Stimulated activated CD8-positive, alpha-beta memory T cell treated with anti-CD3 and anti-CD28 coated beads, Interleukin-7, amount 100 ng/mL, for 24 hours (primary cell): Measurements from ENCODE around the gene URM1.
"Not testable (repeated sequence)": the region's sequence is repeated elsewhere in the genome, so short reads cannot be mapped to it uniquely, and the experiment has no call there.

Experiments used
- DNase-seq: peaks from one replicate; pipeline ENCODE4 v3.0.0-alpha.2; 2020; ENCODE audit warnings: low read depth

Gene URM1

DNA sequence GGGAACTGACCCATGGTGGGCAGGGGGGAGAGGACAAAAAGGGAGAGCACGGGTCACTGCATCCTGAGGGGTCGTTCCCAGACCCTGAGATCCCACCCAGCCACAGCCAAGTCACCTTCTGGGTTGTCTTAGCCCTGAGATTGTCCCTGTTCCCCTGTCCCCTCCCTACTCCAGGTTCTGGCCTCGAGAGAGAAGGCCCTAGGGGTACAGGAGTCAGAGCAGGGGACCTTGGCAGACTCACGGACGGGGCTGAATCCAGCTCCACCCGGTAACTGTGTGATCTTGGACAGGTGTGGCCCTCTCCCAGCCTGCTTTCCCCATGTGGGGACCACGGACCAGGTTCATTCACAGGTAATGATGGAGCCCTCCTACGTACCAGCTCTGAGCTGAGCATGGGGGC is 38.3 kb downstream of the URM1 start:
- DNase-seq, result no peak

DNA sequence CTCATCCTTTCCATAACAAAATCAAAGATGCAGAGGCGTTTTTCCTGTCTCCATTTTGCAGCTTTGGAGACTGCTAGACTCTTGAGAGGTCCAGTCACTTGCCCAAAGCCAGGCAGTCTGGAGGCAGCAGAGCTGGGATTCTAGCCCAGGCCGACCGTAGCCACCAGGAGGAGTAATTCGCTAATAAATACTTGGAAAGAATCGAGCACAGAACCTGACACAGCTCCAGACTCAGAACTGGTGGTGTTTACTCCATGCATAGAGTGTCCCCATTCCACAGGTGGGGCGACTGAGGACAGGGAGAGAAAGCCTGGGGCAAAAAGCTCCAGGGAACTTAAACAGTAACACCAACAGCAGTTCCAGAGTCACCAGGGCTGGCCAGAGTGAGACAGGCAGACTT is 38.8 kb downstream of the URM1 start:
- DNase-seq, result no peak

DNA sequence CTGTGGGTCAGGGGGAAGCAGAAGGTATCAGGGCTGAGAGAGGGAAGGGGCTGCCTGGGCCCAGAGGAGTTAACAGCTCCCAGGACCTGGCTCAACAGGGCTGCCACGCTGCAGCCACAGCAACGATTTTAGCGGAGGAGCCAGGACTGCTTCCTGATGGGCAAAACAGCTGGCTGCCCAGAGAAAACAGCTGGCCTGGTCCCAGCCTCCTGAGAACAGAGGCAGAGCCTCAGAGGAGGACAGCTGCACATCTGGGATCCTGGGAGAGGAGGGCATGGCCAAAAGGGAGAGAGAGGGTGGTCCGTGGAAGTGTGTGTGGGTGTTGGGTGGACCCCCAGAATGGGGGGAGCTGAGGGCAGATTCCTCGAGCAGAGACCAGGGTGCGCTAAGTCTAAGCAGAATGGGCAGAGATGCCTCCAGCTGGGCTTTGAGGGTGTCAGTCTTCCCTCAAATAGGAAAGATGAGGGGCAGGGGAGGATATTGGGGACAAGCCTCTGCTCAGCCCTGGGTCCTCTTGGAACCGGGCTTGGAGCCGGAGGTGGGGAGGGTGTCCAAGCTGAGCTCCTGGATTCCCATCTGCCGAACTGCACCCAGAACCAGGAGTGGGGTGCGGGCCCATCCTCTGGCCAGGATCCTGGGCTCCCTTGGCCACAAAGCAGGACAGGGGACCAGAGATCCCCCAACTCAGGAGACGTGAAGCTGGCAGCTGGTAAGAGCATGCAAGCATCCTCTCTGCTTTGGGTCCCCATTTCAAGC is 40.4 kb downstream of the URM1 start:
- no peak for DNase-seq

DNA sequence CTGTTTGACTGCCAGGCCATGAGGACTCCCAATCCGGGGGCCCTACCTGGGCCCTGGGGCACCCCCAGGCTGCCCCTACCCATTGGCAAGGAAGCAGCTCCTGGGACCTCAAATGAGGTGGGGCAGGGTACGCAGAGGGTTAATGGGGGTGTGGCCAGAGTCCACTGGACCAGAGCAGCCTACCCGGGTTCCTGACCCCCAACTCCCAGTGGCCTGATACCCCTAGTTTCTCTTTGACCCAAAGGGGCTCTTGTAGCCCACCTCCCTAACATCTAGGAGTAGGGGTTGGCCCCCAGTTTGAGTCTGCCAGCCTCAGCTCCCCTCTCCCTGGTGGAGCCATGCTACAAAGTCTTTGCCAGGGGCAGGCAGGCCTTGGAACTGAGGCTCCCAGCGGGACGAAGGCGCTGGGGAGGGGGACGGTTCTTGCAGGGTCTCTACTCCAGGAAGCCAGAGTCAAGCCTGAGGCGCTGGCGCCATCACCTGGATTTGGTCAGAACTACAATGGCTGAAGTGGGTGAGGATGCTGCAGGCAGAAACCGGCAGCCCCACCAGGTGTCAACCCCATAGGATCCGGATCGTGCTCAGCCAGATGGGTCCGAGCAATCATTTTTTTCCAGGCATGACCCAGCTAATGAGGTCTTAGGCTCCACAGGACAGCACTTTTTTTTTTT is 41.1 kb downstream of the URM1 start:
- no peak for DNase-seq

DNA sequence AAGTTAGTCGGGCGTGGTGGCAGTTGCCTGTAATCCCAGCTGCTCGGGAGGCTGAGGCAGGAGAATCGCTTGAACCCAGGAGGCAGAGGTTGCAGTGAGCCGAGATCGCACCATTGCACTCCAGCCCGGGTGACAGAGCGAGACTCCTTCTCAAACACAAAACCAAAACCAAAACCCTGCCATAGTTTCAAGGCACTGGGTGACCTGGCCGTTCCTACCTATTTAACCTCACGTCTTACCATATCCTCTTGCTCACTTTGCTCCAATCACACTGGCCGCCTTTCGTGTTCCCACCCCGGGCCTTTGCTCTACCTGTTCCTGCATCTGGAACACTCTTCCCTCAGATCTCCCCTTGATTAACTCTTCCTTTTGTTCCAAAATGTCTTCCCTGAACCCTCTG is 42.6 kb downstream of the URM1 start:
- not testable (repeated sequence) for DNase-seq

DNA sequence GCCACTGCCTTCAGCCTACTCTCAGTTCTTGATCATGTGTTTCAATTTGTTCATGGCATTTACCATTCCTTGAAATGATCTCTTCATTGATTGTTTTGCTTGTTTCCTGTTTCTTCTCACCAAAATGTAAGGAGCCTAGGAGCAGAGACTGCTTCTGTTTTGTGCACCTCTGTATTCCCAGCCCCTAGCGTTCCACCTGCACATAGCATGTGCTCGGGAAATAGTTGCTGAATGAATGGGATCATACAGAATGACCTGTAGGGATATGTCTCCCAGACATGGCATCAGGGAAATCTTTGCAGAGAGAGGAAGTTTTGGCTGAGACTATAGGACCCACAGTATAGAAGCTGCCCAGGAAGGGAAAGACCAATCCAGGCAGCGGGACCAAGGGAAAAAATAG is 43.3 kb downstream of the URM1 start:
- no peak for DNase-seq

DNA sequence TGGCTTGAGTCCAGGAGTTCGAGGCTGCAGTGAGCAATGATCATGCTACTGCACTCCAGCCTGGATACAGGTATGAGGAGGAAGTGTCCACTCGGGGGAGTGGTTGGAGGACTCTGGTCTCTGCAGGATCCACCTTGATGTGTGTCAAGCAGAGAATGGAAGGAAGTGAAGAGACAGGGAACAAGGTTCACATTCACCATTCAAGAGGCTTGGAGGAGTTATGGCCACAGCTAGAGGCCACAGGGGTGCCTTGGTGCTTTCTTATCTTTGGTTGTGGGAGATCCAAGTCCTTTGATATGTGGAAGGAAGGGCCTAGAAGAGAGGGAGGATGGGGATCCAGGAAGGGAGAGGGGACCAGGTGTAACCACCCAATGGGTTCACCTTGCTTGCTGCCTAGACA is 44.1 kb downstream of the URM1 start:
- no peak for DNase-seq

DNA sequence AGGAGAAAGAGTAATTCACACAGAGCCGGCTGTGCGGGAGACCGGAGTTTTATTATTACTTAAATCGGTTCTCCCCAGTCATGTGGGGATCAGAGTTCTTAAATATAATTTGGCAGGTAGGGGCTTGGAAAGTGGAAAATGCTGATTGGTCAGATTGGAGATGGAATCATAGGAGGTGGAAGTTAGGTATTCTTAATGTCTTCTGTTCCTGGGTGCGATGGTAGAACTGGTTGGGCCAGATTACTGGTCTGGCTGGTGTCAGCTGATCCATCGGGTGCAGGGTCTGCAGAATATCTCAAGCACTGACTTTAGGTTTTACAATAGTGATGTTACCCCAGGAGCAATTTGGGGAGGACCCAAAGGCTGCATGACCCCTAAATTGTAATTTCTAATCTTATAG is 44.8 kb downstream of the URM1 start:
- no peak for DNase-seq

DNA sequence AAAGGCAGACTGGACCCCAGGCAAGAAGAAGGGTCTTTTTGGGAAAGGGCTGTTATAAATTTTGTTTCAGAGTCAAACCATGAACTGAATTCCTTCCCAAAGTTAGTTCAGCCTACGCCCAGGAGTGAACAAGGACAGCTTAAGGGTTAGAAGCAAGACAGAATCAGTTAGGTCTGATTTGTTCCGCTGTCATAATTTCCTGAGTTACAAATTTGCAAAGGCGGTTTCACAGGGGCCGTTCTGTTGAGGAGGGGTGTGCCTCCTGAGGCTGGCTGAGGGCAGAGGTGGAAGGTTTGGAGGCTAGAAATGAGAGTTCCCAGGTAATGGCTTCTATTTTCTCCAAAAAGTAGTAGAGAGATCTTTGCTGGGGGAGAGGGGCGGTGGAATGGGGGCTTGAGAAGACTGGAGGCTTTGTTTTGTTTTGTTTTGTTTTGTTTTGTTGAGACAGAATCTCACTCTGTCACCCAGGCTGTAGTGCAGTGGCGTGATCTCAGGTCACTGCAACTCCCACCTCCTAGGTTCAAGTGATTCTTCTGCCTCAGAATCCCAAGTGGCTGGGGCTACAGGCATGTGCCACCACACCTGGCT is 45.4 kb downstream of the URM1 start:
- DNase-seq, result no peak

DNA sequence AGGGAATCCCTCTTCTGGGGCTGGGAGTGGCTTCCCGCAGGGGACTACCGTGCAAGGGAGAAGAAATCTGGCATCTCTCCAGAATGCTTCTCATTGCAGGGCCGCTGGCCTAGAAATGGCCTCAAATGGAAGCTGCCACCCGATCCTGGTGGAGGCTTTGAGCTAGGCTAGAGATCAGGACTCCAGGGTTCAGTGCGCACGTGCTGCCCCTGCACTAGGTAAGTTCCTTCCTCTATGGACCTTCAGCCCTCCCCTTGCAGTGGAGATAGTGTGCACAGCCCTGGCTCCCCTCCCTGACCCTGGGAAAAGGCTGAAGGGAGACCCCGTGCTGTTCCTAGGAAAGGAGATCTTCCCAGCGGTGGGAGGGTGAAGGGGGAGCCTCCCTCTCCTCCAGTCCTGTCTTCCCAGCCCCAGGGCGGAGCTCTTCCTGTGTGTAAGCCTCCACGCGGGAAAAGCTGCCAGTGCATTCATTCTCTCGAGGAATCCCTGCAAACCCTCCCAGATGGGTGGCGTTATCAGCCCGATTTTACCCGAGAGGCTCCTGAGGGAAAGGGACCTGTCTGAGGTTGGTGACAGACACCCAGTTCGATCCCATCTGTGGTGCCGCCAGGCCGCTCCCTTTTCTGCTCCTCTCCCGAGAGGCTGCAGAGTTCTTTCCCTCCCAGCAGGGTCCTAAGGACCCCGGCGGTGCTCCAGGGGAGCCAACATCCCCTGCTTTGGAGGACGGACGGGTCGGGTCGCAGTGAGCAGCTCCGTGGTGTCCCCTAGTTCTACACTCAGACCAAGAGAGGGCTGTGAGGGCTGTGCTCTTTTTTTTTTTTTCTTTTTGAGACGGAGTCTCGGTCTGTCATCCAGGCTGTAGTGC is 48.1 kb downstream of the URM1 start:
- no peak for DNase-seq

DNA sequence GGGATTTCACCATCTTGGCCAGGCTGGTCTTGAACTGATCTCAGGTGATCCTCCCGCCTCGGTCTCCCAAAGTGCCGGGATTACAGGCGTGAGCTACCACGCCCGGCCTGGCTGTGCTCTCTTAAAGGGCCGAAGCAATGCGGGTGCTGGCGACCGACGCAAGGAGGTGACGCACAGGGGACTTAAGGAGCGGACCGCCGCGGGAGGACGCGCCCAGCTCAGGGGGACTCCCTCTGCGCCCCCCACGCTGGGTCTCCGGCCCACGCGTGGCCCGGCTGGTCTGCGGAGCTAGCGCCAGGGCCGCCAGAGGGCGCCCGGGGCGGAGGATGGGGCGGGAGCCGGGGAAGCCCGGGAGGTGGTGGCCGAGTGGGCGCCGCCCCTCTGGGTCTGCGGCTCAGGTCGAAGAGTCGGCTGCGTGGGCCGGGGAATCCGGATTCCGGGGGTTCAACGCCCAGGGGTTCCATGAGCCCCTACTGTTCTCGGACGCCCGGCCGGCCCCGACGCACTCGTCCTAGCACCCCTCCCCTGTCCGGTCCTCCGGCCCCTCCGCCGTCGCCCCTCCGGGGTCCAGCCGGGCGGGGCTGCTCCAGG is 49.0 kb downstream of the URM1 start:
- peak; percentile 31 for DNase-seq

DNA sequence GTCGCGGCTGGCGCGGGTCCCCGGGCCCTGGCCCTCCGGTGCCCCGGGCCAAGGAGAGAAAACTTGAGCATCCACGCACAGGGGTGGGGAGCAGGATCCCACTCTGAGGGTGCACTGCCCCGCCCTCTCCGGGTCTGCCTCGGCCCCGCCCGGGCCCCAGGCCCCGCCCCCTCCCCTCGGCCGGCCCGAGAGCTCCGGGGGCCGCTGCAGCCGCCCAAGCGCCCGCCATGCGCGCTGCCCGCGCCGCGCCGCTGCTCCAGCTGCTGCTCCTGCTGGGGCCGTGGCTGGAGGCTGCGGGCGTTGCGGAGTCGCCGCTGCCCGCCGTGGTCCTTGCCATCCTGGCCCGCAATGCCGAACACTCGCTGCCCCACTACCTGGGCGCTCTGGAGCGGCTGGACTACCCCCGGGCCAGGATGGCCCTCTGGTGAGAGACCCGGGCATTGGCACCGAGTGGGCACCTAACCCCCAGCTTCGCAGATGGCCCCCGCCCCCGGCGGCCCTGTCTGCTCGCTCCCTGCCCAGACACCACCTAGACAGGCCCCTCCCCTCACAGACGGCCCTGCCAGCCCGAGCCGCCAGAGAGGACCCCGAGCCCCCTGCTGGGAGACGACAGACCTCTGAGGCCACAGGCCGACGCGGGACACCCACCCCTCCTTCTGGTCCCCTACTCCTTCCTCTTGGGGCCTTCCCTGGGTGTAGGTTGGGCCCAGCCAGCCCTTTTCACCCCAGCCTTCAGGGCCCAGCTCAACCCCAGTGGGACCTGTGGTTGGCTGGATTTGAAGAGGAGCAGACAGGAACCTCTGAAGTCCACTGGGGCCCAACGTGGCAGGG is 49.7 kb downstream of the URM1 start, which contains the start of gene CERCAM:
Gene CERCAM, plus strand, starts transcription at position 207 of the 831 bp plus-strand sequence. Its CDS starts 21 bp downstream, at position 228.
- peak; percentile 23 for DNase-seq

DNA sequence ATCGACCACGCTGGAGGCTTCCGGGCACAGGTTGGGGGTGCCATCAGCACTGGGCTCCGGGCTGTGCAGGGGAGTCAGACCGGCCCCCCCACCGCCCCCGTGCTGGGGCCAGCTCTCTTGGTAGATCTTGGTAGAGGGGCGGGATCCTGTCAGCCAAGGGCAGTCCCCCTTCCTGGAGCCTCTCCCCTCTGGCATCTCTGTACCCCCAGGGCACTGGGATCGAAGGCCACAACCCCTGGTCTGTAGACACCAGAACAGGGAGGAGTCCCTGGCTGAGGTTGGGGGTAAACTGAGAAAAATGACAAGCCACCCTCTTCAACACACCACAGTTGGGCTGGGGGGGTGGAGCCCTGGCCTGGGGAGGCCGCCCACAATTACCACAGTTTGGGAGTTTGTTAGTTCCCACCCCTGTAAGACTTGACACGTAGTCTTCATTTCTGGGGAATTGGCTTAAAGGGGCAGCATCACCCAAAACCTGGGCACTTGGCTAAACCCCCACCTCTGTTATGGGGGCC is 50.4 kb downstream of the URM1 start:
- DNase-seq, result no peak

DNA sequence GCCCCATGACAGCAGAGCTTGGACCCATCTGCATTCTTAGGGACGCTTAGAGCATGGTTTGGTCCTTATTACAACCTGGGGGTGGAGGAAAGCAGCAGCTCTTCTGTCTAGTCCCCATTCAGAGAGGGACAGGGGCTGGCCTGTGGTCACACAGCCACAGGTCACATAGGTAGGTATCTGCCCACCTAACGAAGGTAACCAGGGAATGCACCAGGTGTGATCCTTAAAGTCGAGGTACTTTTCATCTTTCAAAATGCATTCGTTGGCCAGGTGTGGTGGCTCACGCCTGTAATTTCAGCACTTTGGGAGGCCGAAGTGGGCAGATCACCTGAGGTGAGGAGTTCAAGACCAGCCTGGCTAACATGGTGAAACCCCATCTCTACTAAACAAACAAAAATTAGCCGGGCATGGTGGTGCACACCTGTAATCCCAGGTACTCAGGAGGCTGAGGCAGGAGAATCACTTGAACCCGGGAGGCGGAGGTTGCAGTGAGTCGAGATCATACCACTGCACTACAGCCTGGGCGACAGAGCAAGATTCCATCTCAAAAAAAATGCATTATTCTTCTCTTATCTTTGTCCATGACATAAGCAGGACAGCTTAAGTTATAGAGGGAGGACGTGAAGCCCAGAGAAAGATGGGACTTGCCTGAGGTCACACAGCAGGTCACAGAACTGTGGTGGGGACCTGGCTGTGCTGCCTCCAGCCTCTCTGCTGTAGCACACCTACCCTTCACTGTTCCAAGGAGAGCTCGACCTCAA is 51.0 kb downstream of the URM1 start:
- DNase-seq, result not testable (repeated sequence)

DNA sequence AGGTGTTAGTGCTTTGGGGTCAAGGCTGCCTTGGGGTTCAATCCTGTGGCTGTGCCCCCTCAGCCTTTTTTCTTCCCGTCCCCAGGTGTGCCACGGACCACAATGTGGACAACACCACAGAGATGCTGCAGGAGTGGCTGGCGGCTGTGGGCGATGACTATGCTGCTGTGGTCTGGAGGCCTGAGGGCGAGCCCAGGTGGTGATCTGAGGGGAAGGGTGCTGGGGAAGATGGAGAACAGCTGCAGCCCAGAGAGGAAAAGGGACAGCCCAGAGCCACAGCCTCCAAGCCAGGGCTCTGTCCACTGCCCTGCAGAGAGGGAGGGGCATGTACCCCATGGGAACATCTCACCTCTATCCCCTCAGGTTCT is 51.6 kb downstream of the URM1 start:
- no peak for DNase-seq

DNA sequence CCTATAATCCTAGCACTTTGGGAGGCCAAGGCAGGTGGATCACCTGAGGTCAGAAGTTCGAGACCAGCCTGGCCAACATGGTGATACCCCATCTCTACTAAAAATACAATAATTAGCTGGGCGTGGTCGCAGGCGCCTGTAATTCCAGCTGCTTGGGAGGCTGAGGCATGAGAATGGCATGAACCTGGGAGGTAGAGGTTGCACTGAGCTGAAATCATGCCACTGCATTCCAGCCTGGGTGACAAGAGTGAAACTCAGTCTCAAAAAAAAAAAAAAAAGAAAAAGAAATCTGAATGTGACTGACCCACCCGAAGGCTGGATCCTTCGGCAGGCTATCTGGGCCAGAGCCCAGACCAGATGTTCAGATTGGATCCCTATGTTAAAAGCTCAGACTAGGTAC is 52.2 kb downstream of the URM1 start:
- DNase-seq, result not testable (repeated sequence)

DNA sequence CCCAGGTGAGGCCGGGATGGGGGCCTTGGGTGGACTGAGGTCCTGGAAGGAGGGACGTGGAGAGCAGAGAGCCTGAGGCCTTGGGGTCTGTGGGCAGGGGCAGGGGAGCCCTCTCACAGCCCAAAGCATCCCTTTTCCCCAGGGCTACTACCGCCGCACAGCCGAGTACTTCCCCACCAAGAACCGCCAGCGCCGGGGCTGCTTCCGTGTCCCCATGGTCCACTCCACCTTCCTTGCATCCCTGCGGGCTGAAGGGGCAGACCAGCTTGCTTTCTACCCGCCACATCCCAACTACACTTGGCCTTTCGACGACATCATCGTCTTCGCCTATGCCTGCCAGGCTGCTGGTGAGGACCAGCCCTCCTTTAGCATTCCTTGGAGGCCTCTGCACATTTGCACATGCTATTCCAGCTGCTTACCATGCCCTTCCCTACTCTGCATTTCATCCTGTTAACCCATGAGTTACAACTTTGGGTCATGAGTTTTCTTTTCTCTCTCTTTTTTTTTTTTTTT is 53.1 kb downstream of the URM1 start:
- DNase-seq, result no peak

DNA sequence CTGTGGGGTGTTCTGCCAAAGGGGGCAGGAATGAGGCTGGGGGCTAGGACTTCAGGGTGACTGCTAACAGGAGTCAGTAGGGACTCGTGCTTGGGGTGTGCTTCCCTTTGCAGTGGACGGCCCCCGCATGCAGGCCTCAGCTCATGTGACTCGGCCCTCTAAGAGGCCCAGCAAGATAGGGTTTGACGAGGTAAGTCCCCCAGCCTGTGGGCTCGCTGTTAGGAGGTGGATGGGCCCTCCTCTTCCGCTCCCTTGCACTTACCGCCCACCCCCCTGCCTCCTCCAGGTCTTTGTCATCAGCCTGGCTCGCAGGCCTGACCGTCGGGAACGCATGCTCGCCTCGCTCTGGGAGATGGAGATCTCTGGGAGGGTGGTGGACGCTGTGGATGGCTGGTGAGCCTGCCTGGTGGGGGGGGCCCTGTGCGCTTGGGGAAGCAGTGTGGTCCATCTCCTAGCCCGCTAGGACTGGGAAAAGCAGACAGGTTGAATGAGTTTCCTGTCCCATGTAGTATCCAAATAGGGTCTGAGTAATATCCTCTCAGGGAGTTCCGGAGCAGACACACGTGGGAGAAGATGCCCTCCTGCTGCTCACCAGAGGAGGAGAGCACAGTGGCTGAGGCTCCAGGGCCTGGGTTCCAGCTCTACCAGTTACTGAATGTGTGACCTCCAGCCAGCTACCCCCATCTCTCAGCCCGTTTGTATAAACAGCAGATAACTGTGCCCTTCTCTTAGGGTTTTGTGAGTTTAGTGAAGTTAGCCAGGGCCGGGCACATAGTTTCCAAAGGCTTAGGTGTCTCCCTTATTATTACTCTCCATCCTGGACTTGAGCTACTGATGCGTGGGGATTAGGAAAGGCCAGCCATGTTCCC is 57.7 kb downstream of the URM1 start:
- no peak for DNase-seq

DNA sequence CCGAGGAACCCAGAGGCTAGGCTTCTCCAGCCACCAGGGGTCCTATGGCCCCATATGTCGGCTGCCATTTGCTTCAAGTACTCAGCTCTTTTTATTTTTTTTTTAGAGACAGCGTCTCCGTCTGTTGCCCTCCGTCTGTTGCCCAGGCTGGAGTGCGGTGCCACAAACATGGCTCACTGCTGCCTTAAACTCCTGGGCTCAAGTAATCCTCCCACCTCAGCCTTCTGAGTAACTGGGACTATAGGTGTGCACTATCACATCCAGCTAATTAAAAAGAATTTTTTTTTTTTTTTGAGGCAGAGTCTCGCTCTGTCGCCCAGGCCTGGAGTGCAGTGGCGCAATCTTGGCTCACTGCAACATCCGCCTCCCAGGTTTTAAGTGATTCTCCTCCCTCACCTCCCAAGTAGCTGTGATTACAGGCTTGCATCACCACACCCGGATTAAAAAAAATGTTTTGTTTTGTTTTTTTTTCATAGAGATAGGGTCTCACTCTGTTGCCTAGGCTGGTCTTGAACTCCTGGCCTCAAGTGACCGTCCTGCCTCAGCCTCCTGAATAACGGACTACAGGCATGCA is 58.4 kb downstream of the URM1 start:
- DNase-seq, result no peak
